Hair follicle dermal papilla cell (primary cell): Measurements from ENCODE around the gene ZNF286A. TPM values are rescaled to one million over a fixed set of nuclear protein-coding genes. Genes with fewer than 3 reads are reported as not detected.

Source experiments
- small RNA-seq: library from RNA; depleted of rRNA; stranded (forward); fragments of <200 nt; gene quantifications from one replicate; pipeline ENCODE3, GENCODE V24; 2012
- total RNA-seq: library from RNA; depleted of rRNA; stranded (reverse); fragments of >200 nt; gene quantifications from 2 replicates; pipeline ENCODE4 v1.2.3, GENCODE V29; 2012

ZNF286A gene
- total RNA-seq: 43.0 and 44.0 TPM in 2 replicates

DNA sequence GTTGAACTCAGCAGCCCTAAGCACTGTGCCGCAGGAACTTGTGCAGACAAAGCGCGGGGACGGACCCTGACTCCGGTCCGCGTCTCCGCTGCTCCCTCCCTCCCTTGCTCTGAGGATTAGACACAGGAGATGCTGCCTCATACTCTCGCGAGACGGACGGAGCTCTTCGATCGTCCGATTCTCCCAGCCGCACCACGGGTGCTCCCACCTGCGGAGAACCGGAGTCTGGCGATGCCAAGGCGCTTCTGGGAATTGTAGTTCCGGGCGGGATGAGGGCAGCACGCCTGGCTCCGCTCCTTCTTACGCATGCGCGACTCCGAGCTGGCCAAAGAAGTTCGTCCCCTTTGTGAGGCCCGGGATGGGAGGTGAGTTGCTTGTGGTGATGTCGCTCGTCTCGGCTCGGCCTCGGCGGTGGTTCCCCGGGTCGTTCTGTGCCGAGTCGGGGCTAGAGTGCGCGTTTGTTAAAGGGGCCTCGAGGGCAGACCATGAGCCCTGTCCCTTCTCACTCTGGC lies at the start of gene ZNF286A:
ZNF286A (plus strand) TSS at position 340 of the 512 bp plus-strand sequence. CDS start 578 bp downstream, outside the sequence.

GRCh38 chr17:15683824-15684478 lies 15.6 kb upstream of the ZNF286A start, which contains the start of gene TRIM16:
TRIM16 (minus strand) TSS chr17:15684311; CDS start chr17:15651609, 32,702 bp downstream.

DNA sequence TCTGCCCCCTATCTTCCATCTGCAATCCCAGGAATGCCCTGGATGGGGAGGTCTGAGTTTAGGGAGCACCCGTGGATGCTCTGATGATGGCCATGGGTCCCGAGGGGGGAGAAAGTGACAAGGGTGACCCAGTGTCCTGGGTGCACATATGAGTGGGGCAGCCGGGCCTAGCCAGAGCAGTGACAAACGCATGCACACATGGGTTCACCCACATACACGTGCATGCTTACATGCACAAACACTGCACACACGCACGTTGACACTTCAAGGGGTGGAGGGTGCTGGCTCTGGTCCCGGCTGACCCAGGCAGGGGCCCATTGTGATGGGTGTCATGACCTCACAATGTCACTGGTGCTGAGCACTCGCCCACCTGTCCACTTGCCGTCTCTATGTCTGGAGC lies 32.3 kb downstream of the ZNF286A start, which contains the start of gene TBC1D26:
TBC1D26 (plus strand) TSS at position 384 of the 400 bp plus-strand sequence. CDS start 3,066 bp downstream, outside the sequence.

Small RNA genes lying within 50 kb of the gene (small RNA-seq; reads per million reads assigned to genes)
- not detected for gene ZNF29P

Other genes starting within 250 kb of the ZNF286A start
- gene CDRT4, start 232.1 kb upstream of the ZNF286A start, total RNA-seq: 1.5 and 4.4 TPM in 2 replicates
- 34.5 and 38.0 TPM in 2 replicates for gene TVP23C, start 136.3 kb upstream of the ZNF286A start, total RNA-seq
- gene FBXW10B, start 80.0 kb upstream of the ZNF286A start, total RNA-seq: 1.6 and 6.7 TPM in 2 replicates
- 87.1 and 128 TPM in 2 replicates for gene TRIM16, start 15.4 kb upstream of the ZNF286A start, total RNA-seq
- gene TBC1D26, start 32.5 kb downstream of the ZNF286A start, total RNA-seq: under 0.01 TPM in 1 of 2 replicates, not detected in the other
- 10.4 and 12.6 TPM in 2 replicates for gene ADORA2B, start 245.4 kb downstream of the ZNF286A start, total RNA-seq